Psoas muscle (tissue), 8 donors: ENCODE data around the gene TEAD4. TPM values are rescaled to one million over a fixed set of nuclear protein-coding genes. Genes with fewer than 3 reads are reported as not detected.

Source experiments
- ATAC-seq, 4 donors: fragments of 200-7000 bp; cut with Tn5 transposase; one replicate each; pipeline ENCODE4 v1.9.1; 2020; ENCODE audit warnings: moderate library complexity in 3 of 4, mild to moderate bottlenecking in 2 of 4
- DNase-seq, 2 donors: peaks; one replicate each; pipeline ENCODE4 v3.0.0-alpha.2; 2020
- H3K27ac ChIP-seq: fragments of 200-600 bp; one replicate; pipeline ENCODE4 v1.8.0; 2022
- H3K27me3 ChIP-seq, 3 donors: fragments of 200-600 bp in 1 of 3; one replicate each; pipeline versions ENCODE4 v1.6.1 to v1.8.0; 2013 to 2022; ENCODE audit warnings: low read length in 2 of 3, mild to moderate bottlenecking in 2 of 3, moderate library complexity in 1 of 3; ENCODE audit not compliant: insufficient read depth in 3 of 3
- H3K36me3 ChIP-seq, 2 donors: fragments of 200-600 bp in 1 of 2; one replicate each; pipeline versions ENCODE4 v1.6.1 to v1.8.0; 2013 to 2022; ENCODE audit warnings: low read depth in 1 of 2, mild to moderate bottlenecking in 1 of 2, moderate library complexity in 1 of 2; ENCODE audit not compliant: insufficient read depth in 1 of 2
- H3K4me1 ChIP-seq: fragments of 200-600 bp; one replicate; pipeline ENCODE4 v1.8.0; 2022
- H3K4me3 ChIP-seq: fragments of 200-600 bp; one replicate; pipeline ENCODE4 v1.8.0; 2022; ENCODE audit warnings: mild to moderate bottlenecking
- H3K9me3 ChIP-seq: fragments of 200-600 bp; one replicate; pipeline ENCODE4 v1.8.0; 2022
- CTCF ChIP-seq: fragments of 200-600 bp; IDR thresholded peaks from one replicate; pipeline ENCODE4 v1.8.0; 2022; ENCODE audit warnings: antibody characterized with exemption
- WGBS, 3 donors: extraction: QIAGEN DNeasy Blood & Tissue Kit; methylation state at CpG; one replicate each; pipeline versions ENCODE4 v1.1.6 to v1.1.7; 2013; 5-methylcytosine and 5-hydroxymethylcytosine counted together
- intact Hi-C, 2 donors: fragments of 100-400 bp; cut with DNase I; formaldehyde crosslinking; loops; one replicate each; pipeline versions ENCODE4 v1.11.0 to v1.14.2; 2022
- polyA plus RNA-seq, 3 donors: library from polyadenylated mRNA; stranded (reverse); fragments of 200-250 nt; gene quantifications; one replicate each; pipeline ENCODE4 v1.2.3, GENCODE V29; 2013
- total RNA-seq, 4 donors: library from RNA; stranded (reverse); fragmentation: NEBNext Ultra II Directional in 2 of 4; extraction: Animal tissue kit (Norgen Biotek cat#: 25700) in 2 of 4; gene quantifications; one replicate each; pipeline versions ENCODE4 v1.2.1 to v1.2.4, GENCODE V29; 2021 to 2023
- donor health status: healthy with polysubstance abuse.
- donor health status: DM: no; HTN: no; CAD: no; lungs with moderate emphysema.
- donor health status: Bipolar disorder and iron deficiency.
- donor health status: healthy.
- donor health status: DM: yes; HTN: yes; CAD: no.
- donor health status: DM: no; HTN: no; CAD: no.
- donor health status: DM: no; HTN: no; CAD: no.
- donor health status: DM: yes; HTN: yes; CAD: no.

The TEAD4 gene
- total and polyA plus RNA-seq, 7 donors, result 71.2 to 236 (median 96.2) TPM

GRCh38 chr12:3040026-3040656 lies 80.9 kb downstream of the TEAD4 start:
- Histone ChIP-seq H3K27me3 (no peaks in the 10 kb centered on the region), H3K4me1 (peaks cover 30% of the 10 kb centered on the region), H3K27ac (no peak overlapping the region), H3K36me3 (peaks cover 0 to 59% of the 10 kb centered on the region in 2 donors), H3K9me3 (no peaks in the 10 kb centered on the region), H3K4me3 (no peak overlapping the region)
- no peak for DNase-seq
- 91 to 94% (median 93%) methylated on average over 15 of the region's 15 CpGs for WGBS, 3 donors
- ATAC-seq, result no peak
- no peak for TF ChIP-seq CTCF
- intact Hi-C loops, result loop anchor here (5.0 to 10.0 kb wide), 2 partner anchors 185 to 188 kb away; partner anchors contain the start of gene TEX52 (in 1 of the 2)

- no peak overlapping the region for H3K4me3 ChIP-seq
- no peak for DNase-seq
- ATAC-seq, result no peak
- no peaks in the 10 kb centered on the region for H3K9me3 ChIP-seq
- intact Hi-C loops, result loop anchor here (5.0 to 10.0 kb wide), 2 partner anchors 186 to 189 kb away; partner anchors contain the start of gene TEX52 (in 1 of the 2)
- peaks cover 36% of the 10 kb centered on the region for H3K4me1 ChIP-seq
- no peak overlapping the region for H3K27ac ChIP-seq
- no peak for TF ChIP-seq CTCF
- H3K36me3 ChIP-seq, result peaks cover 0 to 55% of the 10 kb centered on the region in 2 donors
- WGBS, 3 donors, result 87 to 89% (median 88%) methylated on average over 29 of the region's 29 CpGs
- no peaks in the 10 kb centered on the region for H3K27me3 ChIP-seq
Measured at GRCh38 chr12:3040663-3041544, 81.7 kb downstream of the TEAD4 start.

- Histone ChIP-seq H3K4me1 (peaks cover 38% of the 10 kb centered on the region), H3K27ac (peak overlapping the region; percentile 71), H3K36me3 (peaks cover 0 to 53% of the 10 kb centered on the region in 2 donors), H3K9me3 (no peaks in the 10 kb centered on the region), H3K4me3 (peak overlapping the region; percentile 39), H3K27me3 (no peaks in the 10 kb centered on the region)
- peak; percentile 51 to 80 for DNase-seq
- ATAC-seq, result peak; percentile 43 to 73 (median 60)
- intact Hi-C loops, result loop anchor here (2.0 to 10.0 kb wide), 3 partner anchors 157 to 189 kb away; partner anchors contain the start of gene TEX52 (in 1 of the 2)
- WGBS, 3 donors, result 66 to 72% (median 67%) methylated on average over 11 of the region's 11 CpGs
- peak; percentile 58 for TF ChIP-seq CTCF
Measured at GRCh38 chr12:3041558-3042164, 82.5 kb downstream of the TEAD4 start.

- WGBS, 3 donors, result 20 to 33% (median 24%) methylated on average over 8 of the region's 8 CpGs
- peaks cover 0 to 45% of the 10 kb centered on the region in 2 donors for H3K36me3 ChIP-seq
- H3K4me1 ChIP-seq, result peaks cover 46% of the 10 kb centered on the region
Measured at GRCh38 chr12:3042394-3042793, 83.2 kb downstream of the TEAD4 start.

More at GRCh38 chr12:3042394-3042793, 83.2 kb downstream of the TEAD4 start:
- peak overlapping the region; percentile 39 for H3K4me3 ChIP-seq
- peak overlapping the region; percentile 71 for H3K27ac ChIP-seq
- DNase-seq, result peak; percentile 65 to 89
- peak; percentile 50 to 78 (median 64) for ATAC-seq
- intact Hi-C loops, result loop anchor here (2.0 to 10.0 kb wide), 3 partner anchors 158 to 190 kb away; partner anchors contain the start of gene TEX52 (in 1 of the 2)
- no peaks in the 10 kb centered on the region for H3K9me3 ChIP-seq
- TF ChIP-seq CTCF, result no peak
- no peaks in the 10 kb centered on the region for H3K27me3 ChIP-seq
